Hematopoietic multipotent progenitor cell treated with erythropoietin and hydrocortisone succinate and interleukin-3 and kit ligand, for 15 days (in vitro differentiated cells): Measurements from ENCODE around the gene FAM98A.

Source experiments
- DNase-seq: peaks from one replicate; pipeline ENCODE4 v3.0.0-alpha.2; 2015; ENCODE audit warnings: low spot score

Gene FAM98A

DNA sequence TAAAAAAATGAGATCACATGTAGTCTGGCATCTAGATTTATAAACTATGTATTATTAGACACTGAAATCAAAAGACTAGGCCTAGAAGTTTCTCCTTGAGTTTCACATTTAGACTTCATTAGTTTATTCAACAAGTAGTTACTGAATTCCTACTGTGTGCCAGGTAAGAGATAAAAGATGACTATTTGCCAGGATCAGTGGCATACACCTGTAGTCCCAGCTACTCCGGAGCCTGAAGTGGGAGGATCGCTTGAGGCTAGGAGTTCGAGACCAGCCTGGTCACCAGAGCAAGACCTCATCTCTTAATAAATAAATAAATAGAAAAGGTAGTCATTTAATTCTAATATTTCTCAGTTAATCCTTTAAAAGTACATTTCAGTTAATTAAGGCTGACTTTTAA, 2.1 kb downstream of the FAM98A start:
- no peak for DNase-seq

- no peak for DNase-seq
Observed at GRCh38 chr2:33595385-33595784, 3.7 kb downstream of the FAM98A start.

GRCh38 chr2:33589444-33589843, 9.7 kb downstream of the FAM98A start:
- DNase-seq, result no peak

- DNase-seq, result no peak
Observed at GRCh38 chr2:33588232-33588631, 10.9 kb downstream of the FAM98A start.

DNA sequence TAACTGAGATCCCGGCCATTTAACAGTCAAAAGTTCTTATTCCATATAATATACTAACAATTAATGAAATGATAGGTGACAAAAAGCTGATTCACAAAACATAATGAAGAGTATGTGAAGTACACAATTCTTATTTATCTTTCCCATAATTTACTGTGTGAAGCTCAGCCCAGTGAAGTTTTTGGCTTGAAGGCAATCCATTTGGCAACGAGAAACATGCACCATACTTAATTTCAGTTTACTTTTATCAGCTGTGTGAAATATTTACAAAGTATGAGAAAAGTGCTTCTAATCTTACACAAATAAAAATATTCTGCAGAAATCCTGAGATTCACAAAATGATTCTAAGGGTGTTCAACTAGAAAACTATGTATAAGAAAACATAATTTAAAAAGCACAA, 12.3 kb downstream of the FAM98A start:
- DNase-seq, result no peak

DNA sequence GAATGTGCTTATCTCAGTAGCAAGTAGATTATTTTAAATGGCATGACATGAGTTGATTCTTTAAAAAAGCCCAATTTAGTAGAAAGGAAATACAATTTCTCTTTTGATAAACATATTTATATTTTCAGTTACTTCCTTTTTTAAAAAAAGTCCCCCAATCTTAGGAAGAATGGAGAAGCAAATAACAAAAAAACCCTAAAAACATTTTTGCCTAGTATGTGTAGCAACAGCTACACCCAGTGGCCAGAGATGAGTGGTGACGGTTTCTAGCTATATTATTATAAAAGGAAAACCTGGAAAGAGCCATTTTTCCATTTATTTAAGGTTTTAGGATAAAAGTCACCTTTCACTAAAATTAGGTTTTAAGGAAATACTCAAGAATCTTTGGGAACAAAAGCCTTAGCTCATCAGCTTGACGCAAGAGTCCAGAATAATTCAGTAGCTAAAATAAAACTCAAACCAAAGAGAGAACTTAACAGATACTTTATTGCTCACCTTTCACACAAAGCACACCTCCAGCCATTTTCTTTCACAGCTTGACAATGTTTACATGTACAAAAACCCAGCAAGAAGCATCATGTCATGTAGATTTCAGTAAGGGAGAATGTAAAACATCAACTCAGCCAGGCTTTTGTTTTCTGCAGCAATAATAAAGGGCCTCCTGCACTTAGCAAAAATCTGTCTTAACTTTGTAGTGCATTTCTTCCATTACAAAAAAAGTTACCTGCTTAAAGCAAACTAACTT, 15.7 kb downstream of the FAM98A start:
- DNase-seq, result peak; percentile 42

GRCh38 chr2:33581872-33582271, 17.2 kb downstream of the FAM98A start:
- no peak for DNase-seq

- no peak for DNase-seq
Observed at GRCh38 chr2:33579227-33579626, 19.9 kb downstream of the FAM98A start.

GRCh38 chr2:33577668-33578067, 21.4 kb downstream of the FAM98A start:
- no peak for DNase-seq

DNA sequence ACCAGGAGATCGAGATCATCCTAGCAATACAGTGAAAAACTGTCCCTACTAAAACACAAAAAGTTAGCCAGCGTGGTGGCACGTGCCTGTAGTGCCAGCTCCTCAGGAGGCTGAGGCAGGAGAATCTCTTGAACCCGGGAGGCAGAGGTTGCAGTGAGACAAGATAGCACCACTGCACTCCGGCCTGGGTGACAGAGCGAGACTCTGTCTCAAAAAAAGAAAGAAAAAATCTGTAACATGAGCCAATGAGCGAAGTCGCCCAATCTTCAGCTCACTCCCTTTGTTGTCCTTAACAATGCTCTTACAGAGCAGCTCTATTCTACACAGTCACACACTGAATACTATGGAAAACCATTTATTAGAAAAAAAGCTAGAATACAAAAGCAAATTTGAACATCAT, 22.0 kb downstream of the FAM98A start:
- no peak for DNase-seq

GRCh38 chr2:33573657-33574056, 25.4 kb downstream of the FAM98A start:
- no peak for DNase-seq

GRCh38 chr2:33570681-33571080, 28.4 kb downstream of the FAM98A start:
- no peak for DNase-seq

- no peak for DNase-seq
Observed at GRCh38 chr2:33561872-33562271, 37.2 kb downstream of the FAM98A start.

- no peak for DNase-seq
Observed at GRCh38 chr2:33560017-33560416, 39.1 kb downstream of the FAM98A start.

- no peak for DNase-seq
Observed at GRCh38 chr2:33559328-33559727, 39.8 kb downstream of the FAM98A start.

DNA sequence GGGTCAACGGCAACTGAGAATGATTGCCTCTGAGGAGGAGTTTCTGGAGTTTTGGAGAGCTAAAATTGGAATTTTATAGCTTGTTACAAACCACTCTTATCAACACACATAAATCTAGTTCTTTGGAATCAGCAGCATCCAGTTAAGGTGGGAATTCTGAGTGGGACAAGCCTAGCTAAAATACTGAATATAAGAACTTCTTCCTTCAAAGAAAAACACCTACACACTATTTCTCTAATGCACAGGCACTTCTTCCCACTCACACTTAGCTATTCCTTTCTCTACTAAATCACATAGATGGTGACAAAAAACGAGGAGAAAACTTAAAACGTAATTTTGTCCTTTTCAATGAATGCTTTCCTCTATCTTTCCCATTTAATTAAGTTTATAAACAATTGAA, 43.4 kb downstream of the FAM98A start:
- no peak for DNase-seq

DNA sequence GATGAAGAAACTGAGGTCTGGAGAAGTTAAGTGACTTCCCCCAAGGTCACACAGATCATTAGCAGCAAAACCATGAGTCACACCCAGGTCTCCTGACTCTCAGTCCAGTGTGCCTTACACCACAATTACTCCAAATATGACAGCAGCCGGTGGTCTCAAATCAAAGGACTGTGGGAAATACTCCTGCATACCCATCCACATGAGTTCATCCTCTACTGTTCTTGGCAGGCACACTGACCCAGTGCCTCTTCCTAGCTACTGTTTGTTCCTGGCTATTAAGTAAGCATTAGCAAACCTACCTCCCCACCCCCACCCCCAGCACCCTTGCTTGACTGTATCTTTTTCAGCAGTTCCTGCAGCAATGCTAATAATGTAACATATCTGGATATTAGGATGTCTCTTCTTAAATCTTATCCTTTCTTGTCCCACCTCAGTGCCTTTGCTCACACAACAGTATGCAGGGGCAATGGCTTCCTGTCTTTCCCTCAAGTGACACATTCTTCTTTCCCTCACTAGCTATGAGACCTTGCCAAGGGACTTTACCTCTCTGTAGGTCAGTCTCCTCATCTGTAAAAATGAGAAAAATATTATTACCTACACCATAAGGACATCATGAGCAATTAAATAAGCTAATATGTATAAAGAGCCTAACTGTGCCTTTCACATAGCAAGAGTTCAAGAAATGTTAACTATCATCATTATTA, 46.2 kb downstream of the FAM98A start:
- no peak for DNase-seq

DNA sequence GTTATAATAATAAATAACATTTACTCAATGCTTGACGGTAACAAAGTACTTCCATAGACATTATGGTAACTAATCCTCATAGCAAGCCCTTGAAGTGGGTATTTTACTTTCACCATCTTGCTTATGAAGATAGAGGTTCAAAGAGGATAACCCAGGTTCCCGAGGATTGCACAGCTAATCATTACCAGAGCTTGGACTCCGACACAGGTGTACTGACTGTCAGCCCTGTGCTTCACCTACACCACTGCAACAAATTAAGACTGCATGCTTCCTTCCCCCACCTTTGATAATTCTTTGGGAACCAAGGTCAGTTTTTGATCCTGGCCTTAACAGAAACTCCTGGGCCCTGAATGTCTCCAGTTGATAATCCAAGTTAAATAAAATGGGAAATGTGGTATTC, 48.9 kb downstream of the FAM98A start:
- no peak for DNase-seq

DNA sequence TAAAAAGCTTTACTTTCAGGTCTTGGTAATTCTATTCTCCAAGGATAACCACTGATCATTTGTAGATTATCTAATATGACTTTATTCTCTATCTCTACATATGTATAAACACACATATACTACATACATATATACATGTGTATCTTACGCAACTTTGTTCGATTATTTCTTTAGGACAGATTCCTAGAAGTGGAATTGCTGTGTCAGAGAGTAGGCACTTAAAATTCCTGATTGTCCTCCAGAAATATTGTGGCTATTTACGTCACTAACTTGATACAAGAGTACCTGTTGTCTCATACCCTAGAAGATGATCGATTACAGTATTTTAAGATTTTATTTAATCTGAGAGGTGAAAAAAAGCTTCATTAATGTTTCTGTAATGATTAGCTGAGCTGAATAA, 57.9 kb downstream of the FAM98A start:
- DNase-seq, result no peak

DNA sequence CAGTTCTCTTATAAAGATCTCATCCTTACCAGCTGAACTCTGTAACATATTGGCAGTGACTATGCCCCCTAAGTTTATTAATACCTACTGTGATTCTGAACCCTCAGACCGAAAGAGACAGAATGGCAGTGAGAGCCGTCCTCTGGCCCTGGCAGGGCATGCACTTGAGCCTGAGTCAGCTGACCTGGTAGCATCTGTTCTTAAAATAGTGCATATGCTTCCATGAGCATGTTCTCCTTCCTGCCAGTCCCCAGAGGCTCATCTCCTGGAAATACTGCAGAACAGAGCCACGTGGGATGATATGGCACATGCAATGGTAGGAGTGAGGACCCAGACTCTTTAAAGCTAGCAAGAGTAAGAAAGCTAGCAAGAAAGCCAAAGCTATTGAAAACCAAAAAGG, 63.7 kb downstream of the FAM98A start:
- DNase-seq, result no peak
